Glutamatergic neuron (in vitro differentiated cells): ENCODE results near the gene SAT2. TPM values are rescaled to one million over a fixed set of nuclear protein-coding genes. Genes with fewer than 3 reads are reported as not detected.
"Not testable (repeated sequence)": the region's sequence is repeated elsewhere in the genome, so short reads cannot be mapped to it uniquely, and the experiment has no call there.

Experiments
- DNase-seq: peaks from one replicate; pipeline ENCODE4 v3.0.0; 2022
- H3K27ac Mint-ChIP-seq: one replicate; pipeline ENCODE4 v1.8.0; 2020; ENCODE audit warnings: mild to moderate bottlenecking, mixed read lengths, inconsistent platforms; ENCODE audit not compliant: unreplicated experiment
- H3K27me3 Mint-ChIP-seq: one replicate; pipeline ENCODE4 v1.8.0; 2020; ENCODE audit warnings: mild to moderate bottlenecking, moderate library complexity, mixed read lengths, inconsistent platforms; ENCODE audit not compliant: unreplicated experiment
- H3K36me3 Mint-ChIP-seq: one replicate; pipeline ENCODE4 v1.8.0; 2020; ENCODE audit warnings: mild to moderate bottlenecking, mixed read lengths, inconsistent platforms; ENCODE audit not compliant: unreplicated experiment
- H3K4me1 Mint-ChIP-seq: one replicate; pipeline ENCODE4 v1.8.0; 2020; ENCODE audit warnings: mild to moderate bottlenecking, low read depth, mixed read lengths, inconsistent platforms; ENCODE audit not compliant: unreplicated experiment
- H3K4me3 Mint-ChIP-seq: one replicate; pipeline ENCODE4 v1.8.0; 2020; ENCODE audit warnings: mild to moderate bottlenecking, mixed read lengths, inconsistent platforms; ENCODE audit not compliant: unreplicated experiment
- H3K9me3 Mint-ChIP-seq: one replicate; pipeline ENCODE4 v1.8.0; 2020; ENCODE audit warnings: mild to moderate bottlenecking, moderate library complexity, mixed read lengths, inconsistent platforms; ENCODE audit not compliant: unreplicated experiment
- total RNA-seq: library from RNA; stranded (reverse); fragmentation: NEBNext Ultra II Directional; extraction: Animal tissue kit (Norgen Biotek cat#: 25700); gene quantifications from one replicate; pipeline ENCODE4 v1.2.1, GENCODE V29; 2021; ENCODE audit not compliant: unreplicated experiment
- TF ChIP-seq, protein P1 (sequence below): fragments of 200-600 bp; sonication (generic); IDR thresholded peaks from one replicate; pipeline ENCODE4 v1.5.0; 2021; ENCODE audit not compliant: partially characterized antibody, unreplicated experiment

SAT2 gene
- total RNA-seq, 1 donor from 2014 or later, result 97.3 TPM

DNA sequence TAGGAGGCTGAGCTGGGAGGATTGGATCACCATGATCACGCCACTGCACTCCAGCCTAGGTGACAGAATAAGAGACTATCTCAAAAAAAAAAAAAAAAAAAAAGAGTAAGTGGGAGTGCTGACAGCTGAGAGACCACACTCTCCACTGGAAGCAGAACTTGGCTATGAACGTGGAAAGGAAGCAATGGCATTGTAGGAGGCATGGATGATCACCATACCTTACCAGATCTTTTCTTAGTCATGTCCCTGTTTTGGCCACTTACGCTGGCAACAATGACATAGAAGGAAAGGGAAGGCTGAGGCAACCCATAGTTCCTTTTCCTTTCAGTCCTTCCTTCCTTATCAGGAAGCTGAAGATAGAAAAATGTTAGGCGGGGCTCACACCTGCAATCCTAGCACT lies 19.4 kb upstream of the SAT2 start:
- TF ChIP-seq, protein P1, sequence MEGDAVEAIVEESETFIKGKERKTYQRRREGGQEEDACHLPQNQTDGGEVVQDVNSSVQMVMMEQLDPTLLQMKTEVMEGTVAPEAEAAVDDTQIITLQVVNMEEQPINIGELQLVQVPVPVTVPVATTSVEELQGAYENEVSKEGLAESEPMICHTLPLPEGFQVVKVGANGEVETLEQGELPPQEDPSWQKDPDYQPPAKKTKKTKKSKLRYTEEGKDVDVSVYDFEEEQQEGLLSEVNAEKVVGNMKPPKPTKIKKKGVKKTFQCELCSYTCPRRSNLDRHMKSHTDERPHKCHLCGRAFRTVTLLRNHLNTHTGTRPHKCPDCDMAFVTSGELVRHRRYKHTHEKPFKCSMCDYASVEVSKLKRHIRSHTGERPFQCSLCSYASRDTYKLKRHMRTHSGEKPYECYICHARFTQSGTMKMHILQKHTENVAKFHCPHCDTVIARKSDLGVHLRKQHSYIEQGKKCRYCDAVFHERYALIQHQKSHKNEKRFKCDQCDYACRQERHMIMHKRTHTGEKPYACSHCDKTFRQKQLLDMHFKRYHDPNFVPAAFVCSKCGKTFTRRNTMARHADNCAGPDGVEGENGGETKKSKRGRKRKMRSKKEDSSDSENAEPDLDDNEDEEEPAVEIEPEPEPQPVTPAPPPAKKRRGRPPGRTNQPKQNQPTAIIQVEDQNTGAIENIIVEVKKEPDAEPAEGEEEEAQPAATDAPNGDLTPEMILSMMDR, result no peak
- H3K36me3 Mint-ChIP-seq, result no peaks in the 10 kb centered on the region
- peaks cover 10% of the 10 kb centered on the region for H3K4me1 Mint-ChIP-seq
- peaks cover 6% of the 10 kb centered on the region for H3K9me3 Mint-ChIP-seq
- no peak overlapping the region for H3K27ac Mint-ChIP-seq
- H3K4me3 Mint-ChIP-seq, result no peak overlapping the region
- H3K27me3 Mint-ChIP-seq, result peaks cover 11% of the 10 kb centered on the region
- no peak for DNase-seq

DNA sequence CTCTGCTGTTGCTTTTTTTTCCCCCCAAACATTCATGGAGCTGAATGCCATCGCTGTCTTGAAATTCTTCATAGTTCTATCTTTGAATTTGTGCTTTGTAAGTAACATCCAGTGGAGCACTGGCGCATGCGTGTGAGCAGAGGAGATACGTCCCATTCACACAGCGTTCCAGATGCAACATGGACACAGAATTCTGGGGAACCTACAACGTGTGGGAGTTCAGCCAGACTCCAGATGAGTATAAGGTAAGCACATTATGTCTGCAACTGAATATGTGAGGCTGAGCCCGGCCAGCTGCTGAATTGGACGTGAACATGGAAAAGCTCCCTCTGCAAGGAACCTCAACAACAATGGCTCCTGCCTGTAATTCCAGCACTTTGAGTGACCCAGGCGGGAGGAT lies 18.8 kb upstream of the SAT2 start:
- Mint-ChIP-seq H3K36me3 (no peaks in the 10 kb centered on the region), H3K27ac (no peak overlapping the region), H3K9me3 (peaks cover 11% of the 10 kb centered on the region), H3K4me1 (peaks cover 10% of the 10 kb centered on the region), H3K27me3 (peaks cover 10% of the 10 kb centered on the region), H3K4me3 (no peak overlapping the region)
- no peak for DNase-seq
- TF ChIP-seq, protein P1, result no peak

DNA sequence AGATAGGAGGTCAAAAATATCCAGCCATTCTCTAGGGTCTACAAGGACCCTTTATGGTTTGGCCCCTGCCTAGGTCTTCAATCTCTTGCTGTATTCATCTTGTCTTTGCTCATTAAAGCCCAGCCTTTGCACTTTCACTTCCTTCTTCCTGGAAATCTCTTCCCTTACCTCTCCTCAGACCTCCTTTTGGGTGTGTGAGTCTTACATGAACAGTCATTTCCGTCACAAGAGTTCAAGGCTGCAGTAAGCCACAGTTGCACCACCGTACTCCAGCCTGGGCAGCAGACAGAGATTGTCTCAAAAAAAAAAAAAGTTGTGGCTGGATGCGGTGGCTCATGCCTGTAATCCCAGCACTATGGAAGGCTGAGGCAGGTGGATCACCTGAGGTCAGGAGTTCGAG lies 17.2 kb upstream of the SAT2 start:
- Mint-ChIP-seq H3K4me3 (peak overlapping the region; percentile 2), H3K4me1 (peaks cover under 1% of the 10 kb centered on the region), H3K36me3 (no peaks in the 10 kb centered on the region), H3K27me3 (peaks cover 2% of the 10 kb centered on the region), H3K27ac (no peak overlapping the region), H3K9me3 (peaks cover 6% of the 10 kb centered on the region)
- DNase-seq, result no peak
- TF ChIP-seq, protein P1, result no peak

DNA sequence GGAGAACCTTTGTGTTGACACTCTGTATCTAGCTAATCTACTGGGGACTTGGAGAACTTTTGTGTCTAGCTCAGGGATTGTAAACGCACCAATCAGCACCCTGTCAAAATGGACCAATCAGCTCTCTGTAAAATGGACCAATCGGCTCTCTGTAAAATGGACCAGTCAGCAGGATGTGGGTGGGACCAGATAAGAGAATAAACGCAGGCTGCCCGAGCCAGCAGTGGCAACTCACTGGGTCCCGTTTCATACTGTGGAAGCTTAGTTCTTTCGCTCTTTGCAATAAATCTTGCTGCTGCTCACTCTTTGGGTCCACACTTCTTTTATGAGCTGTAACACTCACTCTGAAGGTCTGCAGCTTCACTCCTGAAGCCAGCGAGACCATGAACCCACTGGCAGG lies 14.0 kb upstream of the SAT2 start:
- not testable (repeated sequence) for H3K4me3 Mint-ChIP-seq, H3K36me3 Mint-ChIP-seq, H3K9me3 Mint-ChIP-seq, DNase-seq, H3K4me1 Mint-ChIP-seq, H3K27me3 Mint-ChIP-seq, H3K27ac Mint-ChIP-seq

DNA sequence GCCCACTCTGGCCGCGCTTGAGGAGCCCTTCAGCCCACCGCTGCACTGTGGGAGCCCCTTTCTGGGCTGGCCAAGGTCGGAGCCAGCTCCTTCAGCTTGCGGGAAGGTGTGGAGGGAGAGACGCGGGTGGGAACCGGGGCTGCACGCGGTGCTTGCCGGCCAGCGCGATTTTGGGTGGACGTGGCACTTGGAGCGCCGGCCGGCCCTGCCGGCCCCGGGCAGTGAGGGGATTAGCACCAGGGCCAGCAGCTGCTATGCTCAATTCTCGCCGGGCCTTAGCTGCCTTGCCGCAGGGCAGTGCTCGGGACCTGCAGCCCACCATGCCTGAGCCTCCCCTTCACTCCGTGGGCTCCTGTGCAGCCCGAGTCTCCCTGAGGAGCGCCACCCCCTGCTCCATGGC lies 13.2 kb upstream of the SAT2 start:
- H3K4me3 Mint-ChIP-seq, result no peak overlapping the region
- no peak for DNase-seq
- TF ChIP-seq, protein P1, result no peak
- no peaks in the 10 kb centered on the region for H3K36me3 Mint-ChIP-seq
- peaks cover 2% of the 10 kb centered on the region for H3K27me3 Mint-ChIP-seq
- no peaks in the 10 kb centered on the region for H3K4me1 Mint-ChIP-seq
- peaks cover 6% of the 10 kb centered on the region for H3K9me3 Mint-ChIP-seq
- H3K27ac Mint-ChIP-seq, result no peak overlapping the region

DNA sequence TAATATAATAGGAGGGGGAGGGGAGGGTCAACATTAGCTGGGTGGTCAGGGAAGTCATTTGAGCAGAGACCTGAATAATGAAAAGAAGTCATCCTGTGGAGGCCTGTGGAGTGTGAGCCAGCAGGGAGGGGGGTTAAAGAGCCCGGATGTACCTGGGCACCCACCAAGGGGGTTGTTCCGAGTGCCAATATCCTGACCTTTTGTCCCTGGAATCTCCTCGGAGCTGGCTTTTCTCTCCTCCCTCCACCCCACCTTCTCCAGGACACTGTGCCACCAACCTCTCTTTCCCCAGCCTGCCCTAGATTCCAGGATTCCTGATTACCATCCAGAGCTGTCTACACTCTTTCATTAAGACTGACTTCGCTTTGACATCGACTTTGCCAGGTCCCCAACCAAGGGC lies 8.5 kb upstream of the SAT2 start:
- H3K4me1 Mint-ChIP-seq, result peaks cover 6% of the 10 kb centered on the region
- DNase-seq, result no peak
- H3K9me3 Mint-ChIP-seq, result peaks cover 1% of the 10 kb centered on the region
- no peaks in the 10 kb centered on the region for H3K36me3 Mint-ChIP-seq
- TF ChIP-seq, protein P1, result no peak
- H3K27ac Mint-ChIP-seq, result no peak overlapping the region
- H3K4me3 Mint-ChIP-seq, result no peak overlapping the region
- H3K27me3 Mint-ChIP-seq, result no peaks in the 10 kb centered on the region
